ENCODE measurements around the gene DNAH5.
A peak's percentile ranks its signal among the peaks of the same experiment; 100 is the strongest.

Gene DNAH5

DNA sequence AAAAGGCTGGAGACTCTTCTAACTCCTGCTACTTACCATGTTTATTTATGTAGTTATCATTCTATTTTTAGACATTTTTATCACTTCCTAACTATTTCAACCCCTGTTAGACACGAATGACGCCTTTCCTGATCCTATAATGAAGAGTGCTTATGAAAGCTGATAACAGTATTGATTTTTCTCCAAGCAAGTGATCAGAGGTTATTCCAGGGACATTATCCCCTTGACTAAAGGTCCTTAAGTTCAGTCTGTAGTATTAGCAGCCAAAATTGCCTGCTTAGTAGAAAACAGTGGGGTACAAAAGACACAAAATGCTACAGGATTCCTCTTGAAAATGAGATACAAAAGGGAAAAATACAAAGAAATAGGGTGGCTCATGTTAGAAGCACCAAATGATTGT is 235.6 kb downstream of the DNAH5 start:
- no peak for DNase-seq (ENCODE audit: low read depth)

DNA sequence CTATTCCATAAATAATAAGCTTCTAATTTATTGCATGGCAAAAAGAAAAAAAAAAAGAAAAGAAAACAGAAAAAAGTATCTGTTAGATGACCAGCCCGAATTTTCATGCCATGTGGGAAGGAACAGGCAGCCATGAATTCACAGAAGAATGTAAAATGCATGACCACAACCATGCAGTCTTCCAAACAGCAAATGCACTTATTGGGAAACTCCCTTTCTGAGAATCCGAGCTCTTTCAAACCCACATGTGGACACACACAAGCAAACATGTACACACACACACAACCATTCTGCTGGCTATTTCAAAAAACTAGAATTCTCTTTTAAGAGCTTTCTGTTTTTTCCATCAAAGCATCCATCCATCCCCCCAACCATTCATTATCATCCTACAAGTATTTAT is 236.1 kb downstream of the DNAH5 start:
- no peak for DNase-seq (ENCODE audit: low read depth)

DNA sequence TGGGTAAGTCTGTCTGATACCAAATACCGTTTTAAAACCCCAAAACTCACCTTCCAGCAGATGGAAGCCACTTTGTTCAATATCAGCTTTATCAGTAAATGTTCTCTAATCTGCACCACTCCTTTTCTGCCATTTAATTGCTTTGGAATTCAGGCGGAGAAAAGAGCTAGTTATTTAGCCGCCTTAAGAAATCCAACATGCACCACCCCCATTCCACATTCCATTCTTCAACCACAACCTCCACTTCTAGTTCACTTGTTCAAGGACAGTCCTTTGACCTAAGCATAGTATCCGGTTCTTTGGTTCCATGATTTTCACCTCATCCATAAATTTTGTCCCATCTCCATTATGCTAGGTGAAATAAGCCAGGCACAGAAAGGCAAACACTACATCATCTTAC is 240.1 kb downstream of the DNAH5 start:
- no peak for DNase-seq (ENCODE audit: low read depth)

DNA sequence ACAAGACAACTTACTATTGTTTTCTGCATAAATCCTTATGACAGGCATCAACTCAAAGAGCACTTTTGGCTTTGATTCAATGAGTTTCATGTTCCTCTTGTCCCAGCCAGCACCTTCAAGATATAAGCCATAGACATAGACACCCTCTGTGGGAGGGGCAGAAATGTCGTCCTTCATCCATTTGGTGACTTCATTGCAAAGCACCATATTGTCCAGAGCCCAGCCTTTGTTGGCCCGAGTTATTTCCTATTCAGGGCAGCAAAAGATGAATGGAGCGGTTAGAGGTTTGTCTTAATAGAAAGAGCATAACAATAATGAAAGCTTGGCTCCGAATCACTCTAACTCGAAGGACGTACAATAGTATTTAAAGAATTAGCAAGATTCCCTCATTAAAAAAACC is 243.9 kb downstream of the DNAH5 start:
- DNase-seq (ENCODE audit: low read depth) = no peak

DNA sequence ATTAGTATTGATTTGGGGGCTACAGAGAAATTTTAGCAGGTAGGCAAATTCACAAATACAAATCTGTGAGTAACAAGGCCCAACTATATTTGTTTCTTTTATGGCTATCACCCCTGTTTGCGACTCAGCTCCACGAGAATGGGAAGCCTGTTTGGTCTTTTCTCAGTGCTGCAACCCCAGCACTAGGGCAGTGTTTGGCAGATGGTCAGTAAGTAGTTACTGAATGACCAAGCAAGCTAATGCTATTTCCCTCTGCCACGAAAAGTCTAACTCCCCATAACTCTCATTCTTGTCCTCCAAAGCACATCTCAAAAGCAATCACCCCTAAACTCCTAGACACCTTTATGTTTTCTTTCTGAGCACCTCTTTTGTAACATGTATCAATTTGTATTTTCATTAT is 245.6 kb downstream of the DNAH5 start:
- no peak for DNase-seq (ENCODE audit: low read depth)

DNA sequence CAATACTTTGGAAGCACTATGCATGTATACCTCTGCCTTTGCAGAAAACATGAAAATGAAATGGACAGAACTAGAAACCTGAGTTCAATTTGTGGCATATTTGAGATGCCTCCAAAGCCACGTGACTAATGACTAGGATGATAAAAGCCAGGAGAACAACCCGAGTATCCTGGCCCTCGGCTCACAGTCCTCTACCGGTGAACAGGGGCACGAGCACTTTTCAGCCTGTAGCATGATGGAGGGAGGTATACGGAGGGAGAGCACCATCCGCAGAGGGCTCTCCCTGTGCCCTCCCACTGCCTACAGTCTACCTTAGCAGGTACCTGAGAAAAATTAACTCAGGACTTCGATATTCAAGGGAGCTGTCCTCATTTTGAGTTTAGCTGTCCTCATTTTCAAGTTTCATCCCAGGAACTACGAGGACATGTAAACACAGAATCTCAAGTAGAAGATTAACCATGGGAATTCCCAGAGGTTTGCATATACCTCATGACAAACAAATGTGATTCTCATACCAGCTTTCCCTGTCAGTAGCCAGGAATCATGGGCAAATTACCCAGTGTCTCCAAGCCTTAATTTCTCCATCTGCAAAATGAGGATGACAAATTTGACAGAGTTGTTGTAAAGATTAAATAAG is 249.3 kb downstream of the DNAH5 start:
- DNase-seq (ENCODE audit: low read depth) = no peak

DNA sequence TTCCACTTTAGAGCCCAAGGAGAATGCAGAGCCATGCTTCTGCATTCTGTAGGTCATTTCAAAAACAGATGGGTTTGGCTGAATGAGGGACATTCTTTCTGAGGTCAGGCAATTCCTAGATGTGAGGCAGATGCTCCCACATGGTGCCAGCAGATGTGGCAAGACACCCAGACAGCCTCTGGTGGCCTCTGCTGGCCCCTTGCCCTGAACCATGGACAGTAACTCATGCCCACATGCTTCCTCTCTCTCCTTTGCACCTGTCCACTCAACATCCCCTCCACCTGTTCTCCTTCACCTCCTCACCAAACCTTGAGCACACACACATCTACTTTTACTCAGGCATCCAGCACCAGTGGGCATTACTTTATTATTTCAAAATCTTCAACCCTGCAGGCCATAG is 252.3 kb downstream of the DNAH5 start:
- no peak for DNase-seq (ENCODE audit: low read depth)

DNA sequence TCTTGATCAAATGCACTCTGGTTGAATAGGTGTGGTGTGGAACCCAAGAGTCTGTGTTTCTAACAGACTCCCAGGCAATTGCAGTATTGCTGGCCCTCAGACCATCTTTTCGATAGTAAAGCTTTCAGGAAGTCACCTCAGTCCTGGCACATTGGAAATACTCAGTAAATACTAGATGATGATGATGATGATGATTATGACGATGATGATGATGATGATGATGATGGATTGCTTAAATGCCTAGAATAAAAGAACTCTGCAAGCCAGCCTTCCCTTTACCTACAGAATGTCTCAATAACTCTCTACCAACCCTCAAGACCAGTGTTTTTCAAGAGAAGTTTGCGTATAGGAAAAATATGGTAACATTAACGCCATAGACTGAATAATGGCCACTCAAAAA is 268.0 kb downstream of the DNAH5 start:
- DNase-seq (ENCODE audit: low read depth) = no peak

DNA sequence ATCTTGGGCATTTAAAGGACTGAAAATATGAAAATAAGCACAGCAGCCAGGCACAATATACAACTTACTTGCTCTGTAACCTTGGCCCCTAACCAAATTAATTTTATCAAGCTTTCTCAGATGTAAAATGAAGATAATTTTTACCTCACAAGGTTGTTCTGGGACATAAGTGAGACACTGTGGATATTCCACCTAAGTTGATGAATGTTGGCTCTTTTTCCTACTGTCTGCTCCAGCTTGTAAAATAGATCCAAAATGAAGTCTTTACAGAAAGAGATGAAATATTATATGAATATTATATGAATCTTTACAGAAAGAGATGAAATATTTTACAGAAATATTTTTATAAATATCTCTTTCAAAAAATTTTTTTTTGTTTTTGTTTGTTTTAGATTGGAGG is 270.1 kb downstream of the DNAH5 start:
- no peak for DNase-seq (ENCODE audit: low read depth)

DNA sequence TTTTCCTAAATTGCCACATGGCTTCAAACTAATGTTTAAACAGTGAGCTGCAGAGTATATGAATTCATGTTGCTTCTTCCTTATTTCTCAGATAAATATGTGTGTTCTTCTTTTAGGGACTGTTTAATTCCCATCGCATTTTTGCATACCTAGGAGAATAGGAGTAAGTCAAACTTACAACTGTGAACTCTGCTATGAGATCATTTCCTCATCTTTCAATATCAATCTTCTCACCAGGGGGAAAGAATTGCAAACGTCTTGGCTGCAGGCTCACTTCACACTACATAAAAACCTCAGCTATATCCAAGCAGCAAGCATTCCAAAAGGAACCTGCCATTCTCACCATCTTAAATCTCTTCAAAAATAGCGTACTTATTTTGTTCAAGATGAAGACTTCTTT is 271.0 kb downstream of the DNAH5 start:
- DNase-seq (ENCODE audit: low read depth) = no peak

DNA sequence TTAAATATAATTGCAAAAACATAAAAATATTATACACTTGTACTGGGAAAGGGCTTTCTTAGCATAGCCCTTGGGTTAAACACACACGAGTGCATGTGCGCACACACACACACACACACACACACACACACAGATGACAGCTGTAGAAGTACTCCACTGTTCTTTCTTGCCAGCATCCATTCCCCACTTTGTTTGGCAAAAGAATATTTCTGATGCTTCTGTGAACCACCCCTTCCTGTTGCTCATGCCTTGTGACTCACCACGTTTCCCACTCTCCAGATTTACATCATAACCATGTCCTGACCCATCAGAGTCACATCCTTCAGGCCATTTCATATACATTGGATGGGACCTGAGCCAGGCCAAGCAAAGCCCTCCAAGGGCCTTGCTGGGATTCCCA is 280.1 kb downstream of the DNAH5 start:
- peak; percentile 71 for DNase-seq (ENCODE audit: low read depth)

DNA sequence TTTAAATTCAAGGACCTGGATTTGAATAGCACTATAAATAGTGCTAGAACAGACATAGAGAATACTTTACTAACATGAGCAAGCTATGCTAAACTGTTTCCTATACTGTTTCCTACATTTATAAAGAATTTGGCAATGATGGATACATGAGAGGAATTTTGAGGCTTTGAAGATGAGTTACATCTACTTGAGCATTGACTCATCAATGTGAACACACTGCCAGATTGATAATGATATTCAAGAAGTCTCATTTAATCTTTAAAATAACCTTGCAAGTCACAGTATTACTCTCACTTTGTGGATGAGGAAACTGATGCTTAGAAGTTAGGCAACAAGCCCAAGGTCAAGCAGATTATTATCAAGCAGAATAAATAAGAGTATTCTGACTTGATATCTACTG is 281.9 kb downstream of the DNAH5 start:
- no peak for DNase-seq (ENCODE audit: low read depth)

DNA sequence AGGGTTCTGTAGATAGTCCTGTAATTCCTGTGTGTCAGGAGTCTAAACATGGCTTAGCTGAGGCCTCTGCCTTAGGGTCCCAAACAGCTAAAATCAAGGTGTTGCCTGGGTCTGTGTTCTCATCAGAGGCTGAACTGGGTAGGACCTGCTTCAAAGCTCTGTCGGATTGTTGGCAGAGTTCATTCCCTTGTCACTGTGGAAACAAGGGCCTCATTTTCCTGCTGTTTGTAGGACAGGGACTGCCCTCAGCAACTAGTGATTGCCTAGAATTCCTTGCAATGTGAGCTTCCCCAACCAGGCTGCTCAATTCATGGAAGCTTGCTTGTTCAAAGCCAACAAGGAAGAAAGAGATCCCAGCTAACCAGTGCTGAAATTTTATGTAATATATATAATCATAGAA is 283.2 kb downstream of the DNAH5 start:
- DNase-seq (ENCODE audit: low read depth) = no peak

DNA sequence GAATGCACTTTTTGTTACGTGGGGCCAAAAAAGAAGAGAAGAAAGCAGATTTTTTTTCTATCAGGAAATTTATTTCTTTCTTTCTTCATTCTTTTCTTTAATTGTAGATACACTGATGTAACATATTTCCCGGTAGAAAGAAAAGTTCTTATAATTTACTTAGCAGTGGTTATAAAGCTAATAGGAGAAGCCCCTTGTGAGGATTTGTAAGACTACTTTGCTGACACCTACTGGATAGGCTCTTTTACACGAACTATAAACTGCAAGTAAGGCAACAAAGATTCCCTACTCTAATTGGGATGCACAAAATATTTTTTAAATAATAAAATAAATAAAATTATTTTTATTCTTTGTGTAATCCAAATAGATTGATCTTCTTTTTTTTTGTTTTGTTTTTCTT is 284.4 kb downstream of the DNAH5 start:
- DNase-seq (ENCODE audit: low read depth) = peak; percentile 6

DNA sequence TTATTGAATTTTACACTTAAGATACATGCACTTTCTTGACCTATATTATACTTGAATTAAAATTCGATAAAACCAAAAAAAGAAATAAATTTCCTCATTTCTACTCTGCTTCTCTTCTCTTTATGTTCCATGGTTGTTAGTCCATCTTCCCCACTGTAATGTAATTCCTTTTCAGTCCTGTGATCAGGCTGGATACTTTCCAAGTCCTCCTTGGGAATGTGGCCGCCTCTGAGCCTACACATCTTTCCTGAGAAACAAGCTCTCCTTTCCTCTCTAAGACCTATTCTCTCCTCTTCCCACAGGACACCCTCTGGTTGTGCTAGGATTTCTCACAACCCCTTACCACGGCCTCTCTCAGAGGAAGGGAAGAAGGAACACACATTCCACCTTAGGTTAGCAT is 285.1 kb downstream of the DNAH5 start:
- DNase-seq (ENCODE audit: low read depth) = no peak

DNA sequence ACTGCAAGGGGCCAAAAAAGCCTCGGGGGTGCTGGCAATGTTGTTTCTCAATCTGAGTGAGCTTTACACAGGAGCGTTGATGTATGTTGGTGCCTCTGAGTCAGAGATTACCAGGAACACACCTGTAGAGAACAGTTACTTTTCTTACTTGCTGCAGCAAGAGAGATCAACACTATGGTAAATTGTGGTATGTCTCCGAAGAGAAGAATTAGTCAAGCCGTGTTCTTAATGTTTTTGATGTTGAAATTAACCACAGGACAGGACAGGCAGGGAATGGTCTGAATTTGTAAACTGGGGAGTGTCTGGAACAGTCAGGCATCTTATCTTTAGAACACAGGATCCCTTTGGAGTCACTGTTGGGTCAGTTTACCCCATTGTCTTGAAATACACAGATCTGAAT is 285.7 kb downstream of the DNAH5 start:
- DNase-seq (ENCODE audit: low read depth) = no peak

DNA sequence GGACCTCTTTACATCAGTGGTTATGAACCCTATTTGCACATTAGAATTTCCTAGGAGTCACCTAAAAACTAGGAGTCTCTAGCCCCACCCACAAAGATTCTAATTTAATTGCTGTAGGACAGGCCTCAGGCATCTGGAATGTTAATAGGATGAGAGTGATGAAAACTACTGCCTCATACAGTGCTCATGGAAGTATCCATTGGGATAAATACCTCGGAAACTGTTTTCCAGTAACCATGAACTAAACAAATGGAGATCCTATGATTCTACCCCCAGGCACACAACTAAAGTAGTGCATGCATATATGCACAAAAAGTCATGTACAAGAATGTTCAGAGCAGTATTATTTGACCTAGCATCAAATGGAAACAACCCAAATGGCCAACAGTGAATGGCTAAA is 286.3 kb downstream of the DNAH5 start:
- DNase-seq (ENCODE audit: low read depth) = no peak

DNA sequence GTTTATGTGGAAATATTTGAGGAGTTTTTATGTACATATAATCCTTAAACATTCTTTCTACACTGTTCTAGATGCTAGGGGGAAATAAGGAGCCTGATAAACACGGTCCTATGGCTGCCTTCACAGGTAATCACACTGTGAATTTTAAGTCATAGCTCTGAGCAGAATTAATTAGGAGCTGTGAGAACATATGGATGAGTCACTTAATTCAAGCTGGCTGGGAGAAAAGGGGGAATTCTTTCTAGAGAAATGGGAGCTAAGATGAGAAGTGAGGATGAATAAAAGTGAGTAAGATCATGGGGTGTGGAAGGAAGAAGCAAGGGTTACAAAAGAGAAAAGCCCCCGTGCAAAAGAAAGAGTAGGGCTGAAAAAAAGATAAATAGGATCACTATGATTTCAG is 290.8 kb downstream of the DNAH5 start:
- DNase-seq (ENCODE audit: low read depth) = no peak

DNA sequence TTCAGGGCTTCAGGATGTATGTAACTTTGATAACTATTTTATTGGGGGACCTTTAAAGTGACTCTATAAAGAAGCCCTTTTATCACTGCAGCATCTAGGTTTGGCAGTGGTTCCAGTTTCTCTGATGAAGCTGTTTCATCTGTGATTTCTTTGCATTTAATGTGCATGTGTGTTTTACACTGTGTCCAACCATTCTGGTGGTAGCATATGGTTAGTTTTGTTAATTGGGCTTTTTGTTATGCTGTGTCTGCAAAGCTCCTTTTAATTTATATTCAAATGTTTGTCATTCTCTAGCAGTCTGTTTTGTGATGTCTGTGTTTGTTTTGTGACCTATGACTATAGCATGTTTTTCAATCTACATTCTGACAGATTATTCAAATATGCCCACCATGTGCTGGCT is 294.8 kb downstream of the DNAH5 start:
- DNase-seq (ENCODE audit: low read depth) = no peak

DNA sequence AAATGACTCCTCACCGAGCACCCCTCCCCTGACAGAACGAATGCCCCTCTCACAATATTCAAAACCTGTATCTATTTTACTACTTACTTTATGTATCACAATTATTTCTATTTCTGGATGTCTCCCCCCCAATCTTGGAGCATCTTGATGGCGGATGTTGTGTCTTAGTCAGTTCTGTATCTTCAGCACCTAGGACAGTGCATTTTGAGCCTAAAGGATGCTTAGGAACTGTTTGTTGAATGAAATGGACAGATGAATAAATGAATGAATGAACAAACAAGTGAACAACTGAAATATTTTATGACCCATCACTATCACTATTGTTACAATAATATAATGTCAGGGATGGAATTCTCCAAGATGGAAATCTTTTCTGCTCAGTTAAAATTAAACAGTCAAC is 295.7 kb downstream of the DNAH5 start:
- DNase-seq (ENCODE audit: low read depth) = no peak

DNA sequence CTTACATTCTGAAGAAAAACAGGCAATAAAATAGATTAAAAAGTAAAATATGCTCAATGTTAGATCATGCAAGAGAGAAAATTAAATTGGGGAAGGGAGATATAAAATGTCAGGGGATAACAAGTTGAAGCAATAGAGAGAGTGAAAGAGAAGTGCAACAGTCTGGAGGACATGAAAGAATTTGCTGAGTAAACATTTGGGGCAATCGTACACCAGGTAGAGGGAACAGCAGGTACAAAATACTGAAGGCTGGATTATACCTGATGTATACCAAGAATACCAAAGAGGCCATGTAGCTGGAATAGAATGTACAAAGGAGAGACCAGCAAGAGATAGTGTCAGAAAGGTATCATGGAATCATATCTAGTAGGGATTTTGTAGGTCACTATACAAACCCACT is 300.8 kb downstream of the DNAH5 start:
- DNase-seq (ENCODE audit: low read depth) = no peak

DNA sequence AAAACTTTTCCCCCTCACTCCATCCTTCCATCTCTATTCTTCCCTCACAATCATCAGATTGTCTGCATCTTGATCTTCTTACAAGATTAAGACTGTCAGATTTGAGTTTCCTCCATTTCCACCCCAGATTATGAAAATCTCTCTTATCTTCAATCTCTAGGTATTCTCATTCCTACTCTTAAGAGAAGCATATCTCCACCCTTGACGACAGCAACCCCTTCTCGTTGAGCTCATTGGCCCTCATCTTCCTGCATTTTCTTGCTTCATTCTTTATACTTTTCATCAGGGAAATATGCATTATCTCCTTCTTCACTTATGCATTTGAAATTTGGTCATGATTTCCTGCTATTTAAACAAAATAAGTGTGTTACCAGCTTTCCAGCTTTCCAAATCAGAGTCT is 301.3 kb downstream of the DNAH5 start:
- DNase-seq (ENCODE audit: low read depth) = no peak
